Globus pallidus (tissue), 1 donor: ENCODE results near the gene SLC9A7.

Experiments
- DNase-seq: peaks from one replicate; pipeline ENCODE4 v3.0.0-alpha.2; 2015; ENCODE audit warnings: low spot score

SLC9A7 gene

GRCh38 chrX:46703980-46704379 lies 54.9 kb downstream of the SLC9A7 start:
- no peak for DNase-seq

- no peak for DNase-seq
These were observed 60.2 kb downstream of the SLC9A7 start for GRCh38 chrX:46698691-46699090.

DNA sequence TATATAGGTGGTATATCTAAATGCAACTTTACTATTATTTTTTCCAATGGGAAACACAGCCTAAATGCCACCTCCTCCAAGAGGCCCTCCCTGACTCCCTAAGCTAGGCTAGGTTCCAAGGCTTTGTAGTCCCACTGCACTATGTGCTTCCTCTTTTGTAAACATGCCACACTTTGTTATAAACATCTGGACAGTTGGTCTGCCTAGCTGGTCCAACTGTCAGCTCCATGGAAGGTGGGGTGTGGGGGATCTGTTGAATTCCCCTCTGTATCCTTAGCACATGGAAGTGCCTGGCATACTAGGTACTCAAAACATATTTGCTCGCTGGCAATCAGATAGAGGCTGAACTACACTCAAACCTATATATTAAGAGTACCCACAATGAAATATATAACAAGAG lies 63.4 kb downstream of the SLC9A7 start:
- no peak for DNase-seq

- DNase-seq: no peak
These were observed 64.4 kb downstream of the SLC9A7 start for GRCh38 chrX:46694549-46694948.

GRCh38 chrX:46693149-46693548 lies 65.8 kb downstream of the SLC9A7 start:
- no peak for DNase-seq

- DNase-seq: no peak
These were observed 68.1 kb downstream of the SLC9A7 start for GRCh38 chrX:46690818-46691217.

DNA sequence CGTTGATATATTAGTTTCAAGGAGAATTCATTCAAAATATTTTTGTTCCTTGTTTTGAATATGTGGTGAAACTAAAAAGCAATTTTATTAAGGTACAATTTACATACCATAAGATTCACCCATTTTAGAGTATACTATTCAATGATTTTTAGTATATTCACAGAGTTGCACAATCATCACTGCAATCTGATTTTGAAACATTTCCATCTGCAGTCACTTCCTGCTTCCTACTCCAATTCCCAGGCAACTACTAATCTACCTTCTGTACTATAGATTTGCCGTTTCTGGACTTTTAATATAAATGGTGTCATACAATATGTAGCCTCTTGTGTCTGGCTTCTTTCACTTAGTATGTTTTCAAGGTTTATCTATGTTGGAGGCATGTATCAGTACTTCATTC lies 71.3 kb downstream of the SLC9A7 start:
- DNase-seq: no peak

DNA sequence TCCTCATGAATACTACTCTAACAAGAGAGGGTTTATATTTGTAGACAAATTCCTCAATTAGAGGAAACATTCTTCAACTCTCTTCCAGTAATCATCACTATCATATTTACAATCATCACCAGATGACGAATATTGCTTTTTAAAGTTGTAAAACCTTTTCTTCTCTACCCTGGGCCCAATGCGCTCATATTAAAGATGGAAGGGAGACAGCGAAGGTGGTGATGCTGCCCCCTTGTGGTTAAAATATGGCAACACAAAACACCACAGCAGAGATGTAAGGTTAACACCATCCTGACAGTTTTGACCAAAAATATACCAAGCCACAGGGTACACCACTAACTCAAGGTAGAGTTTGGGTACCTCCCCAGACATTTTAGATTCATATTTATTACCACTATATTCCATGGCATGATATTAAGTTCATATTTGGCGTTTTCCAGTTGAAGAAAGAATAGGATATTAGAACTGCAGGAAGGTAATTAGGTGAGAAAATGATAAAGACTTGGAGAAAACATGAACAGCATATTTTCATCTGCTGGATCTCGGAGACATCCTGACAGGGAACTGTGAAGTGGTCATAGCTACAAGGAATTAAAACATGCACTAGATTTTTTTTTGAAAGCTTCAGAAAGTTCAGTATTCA lies 72.8 kb downstream of the SLC9A7 start:
- DNase-seq: peak; percentile 4

GRCh38 chrX:46683048-46683447 lies 75.9 kb downstream of the SLC9A7 start:
- DNase-seq: no peak

GRCh38 chrX:46681849-46682248 lies 77.1 kb downstream of the SLC9A7 start:
- no peak for DNase-seq

- DNase-seq: no peak
These were observed 80.7 kb downstream of the SLC9A7 start for GRCh38 chrX:46678232-46678631.

DNA sequence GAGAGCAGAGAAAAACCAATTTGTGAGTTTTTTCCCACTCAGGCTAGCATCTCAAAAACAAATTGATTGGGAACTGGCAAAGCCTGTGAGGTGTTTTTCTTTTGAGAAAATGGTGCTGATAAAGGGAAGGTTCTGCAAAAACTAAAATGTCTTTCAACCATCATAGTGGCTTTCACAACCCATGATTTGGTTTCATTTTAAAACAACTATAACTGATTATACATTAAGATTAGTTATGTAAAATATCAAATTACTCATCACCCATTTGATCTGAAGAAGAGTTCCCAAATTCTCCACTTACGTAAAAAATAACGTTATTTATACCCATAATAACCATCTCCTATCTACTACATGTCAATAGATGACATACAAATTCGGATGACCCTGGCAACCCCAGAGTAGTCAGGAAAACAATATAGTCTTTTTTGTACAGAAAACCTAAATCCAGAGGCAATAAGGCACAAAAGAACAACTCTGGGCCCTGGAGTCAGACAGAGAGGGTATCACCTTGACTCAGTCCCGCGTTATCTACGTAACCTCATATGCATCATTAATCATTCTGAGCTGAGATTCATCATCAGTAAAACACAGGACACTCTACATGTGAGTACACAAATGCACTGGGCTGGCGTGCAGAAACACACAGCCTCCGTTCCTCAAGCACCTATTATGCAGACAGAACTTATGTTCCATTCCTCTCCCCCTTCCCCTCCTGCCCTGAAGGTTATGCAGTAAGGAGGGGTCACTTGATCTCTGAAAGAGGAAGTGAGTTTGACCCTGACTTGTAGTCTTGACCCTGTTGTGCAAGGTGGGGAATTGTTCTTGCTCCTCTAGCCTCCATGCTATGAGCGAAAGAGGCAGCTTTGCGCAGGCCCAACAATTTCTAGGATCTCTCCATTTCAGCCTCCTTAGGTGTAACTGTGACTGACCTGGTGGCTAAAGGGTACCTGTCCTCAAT lies 82.2 kb downstream of the SLC9A7 start:
- no peak for DNase-seq

DNA sequence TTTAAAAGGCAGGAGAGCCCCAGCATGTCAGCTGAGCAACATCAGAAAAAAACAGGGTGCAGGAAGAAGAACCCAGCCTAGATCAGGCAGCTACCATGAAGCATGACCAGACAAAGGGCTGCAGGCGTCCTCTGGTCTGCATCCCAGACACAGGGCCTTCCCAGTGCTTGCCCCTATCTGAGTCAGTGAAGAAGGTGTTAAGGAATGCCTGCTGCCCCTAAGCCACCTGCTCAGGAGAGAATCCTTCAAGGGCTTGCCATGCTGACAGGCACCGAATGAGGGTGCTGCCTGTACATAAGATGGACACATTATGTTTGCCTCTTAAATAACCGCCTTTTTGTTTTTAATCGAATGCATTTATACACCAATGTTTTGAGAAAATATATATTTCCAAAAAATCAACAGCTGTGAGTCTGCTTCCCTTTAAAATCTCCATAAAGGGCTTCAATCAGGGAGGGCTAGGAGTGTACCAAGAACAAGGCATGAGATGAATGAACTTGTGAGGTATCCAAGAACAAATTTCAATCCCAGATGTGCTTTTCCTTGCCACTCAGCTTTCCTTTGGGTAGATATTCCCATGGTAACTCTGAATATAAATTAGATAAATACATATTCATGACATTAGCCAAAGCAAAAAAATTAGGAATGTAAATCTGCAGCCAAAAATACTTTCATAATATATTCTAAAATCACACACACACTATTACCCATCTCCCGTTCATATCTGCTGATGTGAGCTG lies 85.1 kb downstream of the SLC9A7 start:
- no peak for DNase-seq

DNA sequence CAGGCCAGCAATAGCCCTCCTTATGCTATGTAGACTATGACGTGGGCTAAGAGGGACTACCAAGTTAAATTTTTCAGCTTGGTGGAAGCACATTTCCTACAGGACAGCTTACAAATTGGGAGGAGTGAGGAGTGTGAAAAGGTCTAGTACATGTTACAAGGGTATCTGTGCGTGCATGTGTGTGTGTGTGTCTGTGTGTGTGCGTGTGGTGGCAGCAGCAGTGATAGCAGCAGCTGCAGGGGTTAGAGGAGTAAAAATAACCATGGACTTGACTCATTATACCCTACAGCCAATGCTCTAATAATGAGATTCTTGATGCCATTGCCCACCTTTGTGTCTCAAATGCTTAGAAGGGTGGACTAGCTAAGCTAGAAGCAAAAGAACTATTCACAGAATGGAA lies 88.6 kb downstream of the SLC9A7 start:
- no peak for DNase-seq

DNA sequence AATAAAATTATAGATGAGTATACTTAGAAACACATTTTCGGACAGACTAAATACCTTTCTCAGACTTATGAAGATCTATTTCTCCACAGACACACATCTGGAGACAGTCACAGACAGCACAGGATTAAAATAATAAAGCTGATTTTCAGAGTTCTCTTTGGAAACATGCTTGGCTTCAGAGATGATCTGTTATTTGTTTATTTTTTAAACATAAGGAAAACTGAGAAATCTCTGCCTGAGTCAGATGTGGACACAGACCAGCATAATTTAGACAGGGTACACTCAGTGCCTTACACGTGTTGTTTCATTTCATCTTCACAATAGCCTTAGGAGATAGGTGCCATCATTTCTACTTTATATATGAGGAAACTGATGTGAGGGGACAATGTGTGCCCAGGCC lies 92.1 kb downstream of the SLC9A7 start:
- no peak for DNase-seq

DNA sequence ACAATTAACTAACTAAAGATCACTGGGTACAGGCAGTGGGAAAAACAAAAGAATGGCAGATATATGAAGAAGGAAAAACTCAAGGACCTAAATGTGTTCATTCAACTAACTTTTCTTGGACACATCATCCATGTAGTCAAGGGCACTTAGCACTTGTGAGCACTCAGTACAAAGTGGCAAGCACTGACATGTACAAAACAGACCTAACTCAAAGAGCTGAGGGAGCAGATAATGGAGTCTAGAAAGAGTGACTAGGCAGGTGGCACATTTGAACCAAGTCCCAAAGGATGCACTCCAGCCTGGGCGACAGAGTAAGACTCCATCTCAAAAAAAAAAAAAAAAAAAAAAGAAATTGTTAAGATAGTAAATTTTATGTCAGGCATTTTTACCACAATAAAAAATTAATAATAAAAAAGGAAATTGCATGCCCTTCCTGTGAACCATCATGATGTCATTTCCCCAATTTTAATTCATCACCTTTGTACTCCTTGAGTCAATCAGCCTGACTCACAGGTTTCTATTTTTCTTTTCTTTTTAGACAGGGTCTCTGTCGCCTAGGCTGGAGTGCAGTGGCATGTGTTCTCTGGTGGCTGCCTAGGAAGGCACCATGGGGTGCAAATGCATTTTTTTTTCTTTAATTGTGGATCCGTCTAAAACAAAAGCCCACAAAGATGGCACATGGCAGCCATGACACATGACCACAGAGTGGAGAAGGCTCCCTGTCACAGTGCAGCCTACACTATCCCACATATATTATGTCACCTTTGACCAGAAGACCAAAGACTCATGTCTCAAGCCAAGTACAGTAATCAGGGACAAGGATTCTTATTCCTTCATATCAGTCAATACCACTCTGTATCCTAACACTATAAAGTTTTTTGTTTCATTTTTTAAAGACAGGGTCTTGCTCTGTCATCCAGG lies 93.4 kb downstream of the SLC9A7 start:
- DNase-seq: no peak

GRCh38 chrX:46662188-46662958 lies 96.5 kb downstream of the SLC9A7 start:
- no peak for DNase-seq

GRCh38 chrX:46653482-46653881 lies 105.4 kb downstream of the SLC9A7 start:
- no peak for DNase-seq

DNA sequence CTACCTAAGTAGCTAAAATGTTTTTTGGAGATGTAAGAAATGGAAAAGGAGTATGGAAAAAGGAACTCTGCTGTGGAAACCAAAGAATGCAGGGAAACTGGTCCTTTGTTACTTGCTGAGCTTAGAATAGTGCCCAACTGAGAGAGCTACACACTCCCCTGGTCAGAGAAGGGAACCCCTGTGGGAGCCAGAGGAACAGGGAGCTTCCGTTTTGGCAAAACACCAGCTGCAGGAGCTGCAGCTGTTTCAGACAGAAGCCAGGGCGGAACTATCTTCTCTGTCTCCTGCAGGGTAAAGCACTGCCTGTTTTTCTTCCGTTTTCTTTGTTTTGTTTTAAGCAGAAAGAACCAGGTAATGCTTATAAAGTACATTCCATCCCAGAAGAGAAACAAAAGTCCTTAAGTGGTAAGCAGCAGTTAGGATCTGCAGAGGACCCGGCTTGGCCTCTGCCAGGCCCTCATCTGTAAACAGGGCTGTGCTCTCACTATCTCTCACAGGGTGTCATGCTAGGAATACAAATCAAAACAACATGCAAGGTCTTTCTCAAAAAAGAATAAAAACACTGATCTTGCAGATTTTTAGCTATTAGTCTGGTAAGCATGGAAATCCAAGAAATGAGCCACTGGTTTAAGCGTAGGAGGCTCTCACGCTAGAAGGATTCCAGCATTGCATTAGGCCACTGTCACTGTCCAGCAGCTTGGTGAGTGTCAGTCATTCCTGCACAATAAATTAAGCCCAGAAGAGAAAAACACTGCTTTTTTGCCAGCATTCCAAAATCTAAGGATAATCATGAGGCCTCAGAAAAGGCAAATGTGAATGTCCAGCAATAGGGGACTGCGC lies 109.3 kb downstream of the SLC9A7 start:
- DNase-seq: peak; percentile 41

DNA sequence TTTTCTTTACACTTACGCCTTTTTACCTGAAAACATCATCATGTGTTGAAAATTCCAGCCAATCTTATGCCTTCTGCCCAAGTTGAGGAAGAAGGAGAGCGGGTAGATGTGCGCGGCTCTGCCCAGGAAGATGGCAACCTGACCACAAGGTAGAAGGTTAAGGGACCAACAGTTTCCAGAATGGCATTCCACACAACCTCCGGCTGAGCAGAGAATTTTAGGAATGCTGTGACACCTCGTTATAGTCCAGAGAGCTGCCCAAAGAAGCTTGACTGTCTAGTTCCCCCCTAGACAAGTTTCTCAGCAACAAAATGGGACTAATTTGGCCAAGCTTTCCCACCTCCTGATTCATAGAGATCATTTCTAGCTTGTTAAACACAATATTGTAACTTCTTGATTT lies 110.3 kb downstream of the SLC9A7 start:
- DNase-seq: no peak
